ENCODE data around the gene CELF2. TPM values are rescaled to one million over a fixed set of nuclear protein-coding genes. Genes with fewer than 3 reads are reported as not detected.

Gene CELF2
- total RNA-seq (ENCODE audit: low replicate concordance) = 11.6 and 14.4 TPM in 2 replicates
- long read RNA-seq, full-length matches to known transcripts = 3 of 23 reads
- long read RNA-seq, partial matches to known transcripts = 3 of 23 reads
- long read RNA-seq, other reads (novel, unspliced or antisense) = 17 of 23 reads

DNA sequence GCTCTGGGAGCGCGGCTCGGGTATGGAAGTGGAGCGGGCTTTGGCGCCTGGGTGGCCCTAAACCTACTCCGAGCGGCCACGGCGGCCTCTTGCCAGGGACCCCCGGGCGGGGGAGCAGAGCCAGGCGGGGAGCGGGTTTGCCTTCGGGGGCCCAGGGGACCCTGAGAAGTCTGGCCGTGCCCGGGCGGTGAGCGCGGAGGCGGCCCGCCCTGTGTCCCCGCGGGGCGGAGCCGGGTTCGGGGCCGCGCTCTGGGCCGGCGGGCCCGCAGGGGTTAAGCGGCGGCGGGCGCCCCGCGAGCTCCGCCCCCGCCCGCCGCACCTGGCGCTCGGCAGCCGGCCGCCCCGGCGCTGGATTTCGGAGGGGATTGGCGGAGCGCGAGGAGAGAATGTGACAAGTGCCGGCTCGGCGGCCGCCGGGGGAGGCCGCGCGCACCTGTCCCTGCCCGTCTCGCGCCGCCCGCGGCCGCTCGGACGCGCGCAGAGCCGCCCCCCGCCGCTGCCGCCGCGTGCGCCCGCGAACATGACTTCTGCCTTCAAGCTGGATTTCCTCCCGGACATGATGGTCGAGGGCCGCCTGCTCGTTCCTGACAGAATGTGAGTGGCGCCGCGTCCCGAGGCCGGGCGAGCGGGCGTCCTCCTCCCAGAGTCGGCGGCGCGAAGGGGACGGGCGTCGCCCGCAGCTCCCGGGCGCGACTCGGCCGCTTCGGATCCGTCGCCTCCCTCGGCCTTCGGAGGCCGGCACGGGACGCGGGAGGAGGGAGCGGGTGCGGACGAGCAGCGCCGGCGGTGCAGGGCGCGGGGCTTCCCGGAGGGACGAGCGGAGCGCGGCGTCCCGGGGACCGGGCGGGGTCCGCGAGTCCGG is at the start of gene CELF2:
CELF2 (plus strand) TSS at position 303 of the 862 bp plus-strand sequence; CDS start at position 521, 218 bp downstream.
- H3K4me3 Mint-ChIP-seq = peak within 1 kb of the TSS; percentile 88
- H3K9me3 Mint-ChIP-seq = no peaks in the 10 kb centered on the region
- H3K4me1 Mint-ChIP-seq (ENCODE audit: unreplicated experiment) = peaks cover 4% of the 10 kb centered on the region
- no peaks in the 10 kb centered on the region for H3K36me3 Mint-ChIP-seq
- peaks cover 82% of the 10 kb centered on the region for H3K27me3 Mint-ChIP-seq
- TF ChIP-seq, protein P1, sequence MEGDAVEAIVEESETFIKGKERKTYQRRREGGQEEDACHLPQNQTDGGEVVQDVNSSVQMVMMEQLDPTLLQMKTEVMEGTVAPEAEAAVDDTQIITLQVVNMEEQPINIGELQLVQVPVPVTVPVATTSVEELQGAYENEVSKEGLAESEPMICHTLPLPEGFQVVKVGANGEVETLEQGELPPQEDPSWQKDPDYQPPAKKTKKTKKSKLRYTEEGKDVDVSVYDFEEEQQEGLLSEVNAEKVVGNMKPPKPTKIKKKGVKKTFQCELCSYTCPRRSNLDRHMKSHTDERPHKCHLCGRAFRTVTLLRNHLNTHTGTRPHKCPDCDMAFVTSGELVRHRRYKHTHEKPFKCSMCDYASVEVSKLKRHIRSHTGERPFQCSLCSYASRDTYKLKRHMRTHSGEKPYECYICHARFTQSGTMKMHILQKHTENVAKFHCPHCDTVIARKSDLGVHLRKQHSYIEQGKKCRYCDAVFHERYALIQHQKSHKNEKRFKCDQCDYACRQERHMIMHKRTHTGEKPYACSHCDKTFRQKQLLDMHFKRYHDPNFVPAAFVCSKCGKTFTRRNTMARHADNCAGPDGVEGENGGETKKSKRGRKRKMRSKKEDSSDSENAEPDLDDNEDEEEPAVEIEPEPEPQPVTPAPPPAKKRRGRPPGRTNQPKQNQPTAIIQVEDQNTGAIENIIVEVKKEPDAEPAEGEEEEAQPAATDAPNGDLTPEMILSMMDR (conservative IDR thresholded peaks at IDR 0.05) = no peak
- H3K27ac Mint-ChIP-seq = peak within 1 kb of the TSS; percentile 27
- DNase-seq (ENCODE audit: extremely low spot score, unreplicated experiment) = peak; percentile 77

DNA sequence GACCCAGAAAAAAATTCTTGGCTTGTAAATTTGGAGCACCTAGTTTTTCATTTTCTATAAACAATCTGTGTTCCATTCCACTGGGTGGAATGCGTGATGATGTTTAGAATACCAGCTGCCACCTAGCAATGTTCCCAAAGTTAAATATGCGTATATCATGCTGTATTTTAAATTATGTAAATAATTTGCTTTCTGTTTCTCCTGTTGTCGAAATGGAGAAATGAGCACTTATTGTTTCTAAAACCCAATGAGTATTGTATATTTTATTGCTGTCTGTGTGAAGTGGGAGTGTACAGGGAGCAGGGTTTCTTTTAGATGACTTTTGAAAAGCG is 49.4 kb upstream of the CELF2 start:
- H3K4me1 Mint-ChIP-seq (ENCODE audit: unreplicated experiment) = peaks cover 6% of the 10 kb centered on the region

DNA sequence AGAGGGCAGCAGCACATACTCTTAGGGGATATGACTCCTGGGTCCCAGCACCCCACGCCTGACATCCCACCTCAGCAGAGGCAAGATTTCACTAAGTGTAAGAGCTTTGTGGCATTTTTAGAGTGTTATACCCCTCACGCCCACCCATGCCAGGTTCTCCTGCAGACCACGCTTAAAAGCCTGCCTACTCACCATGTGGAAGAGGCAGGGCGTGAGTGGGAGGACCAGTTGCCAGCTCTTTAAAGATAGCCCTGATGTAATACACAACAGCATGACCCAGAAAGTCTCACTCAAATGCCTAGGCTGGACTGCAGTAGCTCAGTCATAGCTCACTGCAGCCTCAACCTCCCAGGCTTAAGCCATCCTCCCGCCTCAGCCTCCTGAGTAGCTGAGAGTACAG is 44.4 kb upstream of the CELF2 start:
- TF ChIP-seq, protein P1 (conservative IDR thresholded peaks at IDR 0.05) = no peak
- Mint-ChIP-seq H3K4me1 (ENCODE audit: unreplicated experiment) (no peaks in the 10 kb centered on the region), H3K4me3 (no peak overlapping the region), H3K9me3 (no peaks in the 10 kb centered on the region), H3K27me3 (peaks cover 56% of the 10 kb centered on the region), H3K36me3 (no peaks in the 10 kb centered on the region), H3K27ac (no peak overlapping the region)
- no peak for DNase-seq (ENCODE audit: extremely low spot score, unreplicated experiment)

More for the DNA sequence above, 49.4 kb upstream of the CELF2 start:
- no peak for DNase-seq (ENCODE audit: extremely low spot score, unreplicated experiment)
- TF ChIP-seq, protein P1 (conservative IDR thresholded peaks at IDR 0.05) = no peak
- Mint-ChIP-seq H3K9me3 (no peaks in the 10 kb centered on the region), H3K36me3 (no peaks in the 10 kb centered on the region), H3K27me3 (peaks cover 26% of the 10 kb centered on the region), H3K4me3 (no peak overlapping the region), H3K27ac (no peak overlapping the region)

DNA sequence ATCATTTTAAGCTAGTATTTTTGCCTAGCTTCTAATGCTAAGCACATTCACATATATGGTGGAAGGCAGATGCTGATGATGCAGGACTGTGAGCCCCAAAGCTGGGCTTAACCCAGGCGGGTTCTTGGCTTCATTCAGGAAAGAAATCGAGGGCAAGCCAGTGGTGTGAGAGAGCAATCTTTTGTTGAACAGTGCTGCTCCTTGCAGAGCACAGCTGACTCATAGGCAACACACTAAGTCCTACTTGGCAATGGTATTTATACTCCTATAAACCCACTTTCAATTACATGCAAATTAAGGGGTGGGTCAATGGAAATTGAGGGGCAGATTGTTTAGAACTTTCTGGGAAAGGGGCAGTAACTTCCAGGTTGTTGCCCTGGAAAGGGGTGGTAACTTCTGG is 42.0 kb upstream of the CELF2 start:
- no peak for DNase-seq (ENCODE audit: extremely low spot score, unreplicated experiment)
- TF ChIP-seq, protein P1 (conservative IDR thresholded peaks at IDR 0.05) = no peak
- H3K27me3 Mint-ChIP-seq = peaks cover 59% of the 10 kb centered on the region
- no peaks in the 10 kb centered on the region for H3K4me1 Mint-ChIP-seq (ENCODE audit: unreplicated experiment)
- no peak overlapping the region for H3K4me3 Mint-ChIP-seq
- H3K27ac Mint-ChIP-seq = no peak overlapping the region
- no peaks in the 10 kb centered on the region for H3K36me3 Mint-ChIP-seq
- no peaks in the 10 kb centered on the region for H3K9me3 Mint-ChIP-seq

DNA sequence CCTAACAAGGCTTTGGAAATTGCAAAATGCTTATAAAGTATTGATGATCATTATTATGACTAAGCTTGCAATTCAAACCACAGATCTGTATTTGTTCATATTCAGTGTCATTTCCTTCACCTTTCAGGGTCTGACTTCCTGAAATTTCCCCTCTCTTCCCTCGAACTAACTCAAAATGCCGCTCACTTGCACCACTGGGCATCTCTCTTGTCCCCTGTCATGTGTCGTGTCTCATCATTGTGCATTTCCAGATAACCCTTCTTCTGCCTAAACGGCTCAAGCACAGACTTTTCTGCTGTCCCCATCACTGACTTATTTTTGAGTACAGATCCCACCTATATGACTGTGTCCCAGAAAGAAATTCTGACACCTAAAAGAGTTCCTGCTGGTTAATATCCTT is 41.0 kb upstream of the CELF2 start:
- TF ChIP-seq, protein P1 (conservative IDR thresholded peaks at IDR 0.05) = no peak
- H3K27me3 Mint-ChIP-seq = peaks cover 59% of the 10 kb centered on the region

More for the DNA sequence above, 41.0 kb upstream of the CELF2 start:
- no peak for DNase-seq (ENCODE audit: extremely low spot score, unreplicated experiment)
- H3K9me3 Mint-ChIP-seq = no peaks in the 10 kb centered on the region
- H3K27ac Mint-ChIP-seq = no peak overlapping the region
- H3K36me3 Mint-ChIP-seq = no peaks in the 10 kb centered on the region
- no peak overlapping the region for H3K4me3 Mint-ChIP-seq
- H3K4me1 Mint-ChIP-seq (ENCODE audit: unreplicated experiment) = no peaks in the 10 kb centered on the region

All from type B pancreatic cell (in vitro differentiated cells).